Activated naive CD4-positive, alpha-beta T cell treated with anti-CD3 and anti-CD28 coated beads, Interleukin-2, amount 50 U/mL, for 24 hours (primary cell): ENCODE results near the gene PRKCE.

Experiments used
- H3K27ac Mint-ChIP-seq: one replicate; pipeline ENCODE4 v1.8.0; 2021; ENCODE audit warnings: mild to moderate bottlenecking, mixed read lengths
- H3K27me3 Mint-ChIP-seq: one replicate; pipeline ENCODE4 v1.8.0; 2021; ENCODE audit warnings: mixed read lengths
- H3K36me3 Mint-ChIP-seq: one replicate; pipeline ENCODE4 v1.8.0; 2021; ENCODE audit warnings: mixed read lengths
- H3K4me1 Mint-ChIP-seq: one replicate; pipeline ENCODE4 v1.8.0; 2021; ENCODE audit warnings: mixed read lengths
- H3K4me3 Mint-ChIP-seq: one replicate; pipeline ENCODE4 v1.8.0; 2021; ENCODE audit warnings: mild to moderate bottlenecking, mixed read lengths
- H3K9me3 Mint-ChIP-seq: one replicate; pipeline ENCODE4 v1.8.0; 2021; ENCODE audit warnings: mixed read lengths

PRKCE gene

GRCh38 chr2:46163804-46164528 is 512.5 kb downstream of the PRKCE start:
- Mint-ChIP-seq H3K4me1 (no peaks in the 10 kb centered on the region), H3K27me3 (no peaks in the 10 kb centered on the region), H3K36me3 (peaks cover 12% of the 10 kb centered on the region), H3K4me3 (no peak overlapping the region), H3K9me3 (no peaks in the 10 kb centered on the region), H3K27ac (no peak overlapping the region)

GRCh38 chr2:46164529-46165301 is 513.2 kb downstream of the PRKCE start:
- H3K4me1 Mint-ChIP-seq = no peaks in the 10 kb centered on the region
- no peak overlapping the region for H3K4me3 Mint-ChIP-seq
- no peaks in the 10 kb centered on the region for H3K9me3 Mint-ChIP-seq
- H3K36me3 Mint-ChIP-seq = peaks cover 9% of the 10 kb centered on the region
- H3K27ac Mint-ChIP-seq = no peak overlapping the region
- no peaks in the 10 kb centered on the region for H3K27me3 Mint-ChIP-seq

GRCh38 chr2:46165916-46166315 is 514.4 kb downstream of the PRKCE start:
- H3K27ac Mint-ChIP-seq = no peak overlapping the region
- no peaks in the 10 kb centered on the region for H3K27me3 Mint-ChIP-seq
- no peak overlapping the region for H3K4me3 Mint-ChIP-seq
- H3K36me3 Mint-ChIP-seq = peaks cover 8% of the 10 kb centered on the region
- no peaks in the 10 kb centered on the region for H3K9me3 Mint-ChIP-seq
- no peaks in the 10 kb centered on the region for H3K4me1 Mint-ChIP-seq

- Mint-ChIP-seq H3K4me3 (no peak overlapping the region), H3K9me3 (no peaks in the 10 kb centered on the region), H3K36me3 (peaks cover 8% of the 10 kb centered on the region), H3K27ac (no peak overlapping the region), H3K4me1 (no peaks in the 10 kb centered on the region), H3K27me3 (no peaks in the 10 kb centered on the region)
Observed at GRCh38 chr2:46167406-46167805, 515.9 kb downstream of the PRKCE start.

GRCh38 chr2:46167924-46168323 is 516.4 kb downstream of the PRKCE start:
- Mint-ChIP-seq H3K4me3 (no peak overlapping the region), H3K36me3 (peaks cover 5% of the 10 kb centered on the region)

GRCh38 chr2:46169467-46169866 is 518.0 kb downstream of the PRKCE start:
- Mint-ChIP-seq H3K9me3 (no peaks in the 10 kb centered on the region), H3K27me3 (no peaks in the 10 kb centered on the region), H3K27ac (no peak overlapping the region), H3K4me3 (no peak overlapping the region), H3K36me3 (peaks cover 4% of the 10 kb centered on the region), H3K4me1 (no peaks in the 10 kb centered on the region)

More at GRCh38 chr2:46167924-46168323, 516.4 kb downstream of the PRKCE start:
- H3K4me1 Mint-ChIP-seq = no peaks in the 10 kb centered on the region
- H3K9me3 Mint-ChIP-seq = no peaks in the 10 kb centered on the region
- H3K27me3 Mint-ChIP-seq = no peaks in the 10 kb centered on the region
- H3K27ac Mint-ChIP-seq = no peak overlapping the region

GRCh38 chr2:46170026-46170425 is 518.6 kb downstream of the PRKCE start:
- H3K27ac Mint-ChIP-seq = no peak overlapping the region
- H3K36me3 Mint-ChIP-seq = peaks cover 1% of the 10 kb centered on the region
- no peaks in the 10 kb centered on the region for H3K4me1 Mint-ChIP-seq
- H3K4me3 Mint-ChIP-seq = no peak overlapping the region
- no peaks in the 10 kb centered on the region for H3K9me3 Mint-ChIP-seq
- no peaks in the 10 kb centered on the region for H3K27me3 Mint-ChIP-seq

GRCh38 chr2:46170611-46171350 is 519.3 kb downstream of the PRKCE start:
- Mint-ChIP-seq H3K36me3 (no peaks in the 10 kb centered on the region), H3K4me3 (no peak overlapping the region), H3K9me3 (no peaks in the 10 kb centered on the region), H3K27me3 (no peaks in the 10 kb centered on the region), H3K4me1 (no peaks in the 10 kb centered on the region), H3K27ac (no peak overlapping the region)

- Mint-ChIP-seq H3K4me3 (no peak overlapping the region), H3K36me3 (no peaks in the 10 kb centered on the region), H3K27ac (no peak overlapping the region), H3K9me3 (no peaks in the 10 kb centered on the region), H3K4me1 (no peaks in the 10 kb centered on the region), H3K27me3 (no peaks in the 10 kb centered on the region)
Observed at GRCh38 chr2:46171411-46171953, 520.0 kb downstream of the PRKCE start.

- Mint-ChIP-seq H3K9me3 (no peaks in the 10 kb centered on the region), H3K27ac (no peak overlapping the region), H3K36me3 (no peaks in the 10 kb centered on the region), H3K4me3 (no peak overlapping the region), H3K4me1 (no peaks in the 10 kb centered on the region), H3K27me3 (no peaks in the 10 kb centered on the region)
Observed at GRCh38 chr2:46171996-46172546, 520.6 kb downstream of the PRKCE start.

- no peak overlapping the region for H3K27ac Mint-ChIP-seq
- H3K9me3 Mint-ChIP-seq = no peaks in the 10 kb centered on the region
- H3K4me1 Mint-ChIP-seq = no peaks in the 10 kb centered on the region
- no peak overlapping the region for H3K4me3 Mint-ChIP-seq
- no peaks in the 10 kb centered on the region for H3K36me3 Mint-ChIP-seq
- no peaks in the 10 kb centered on the region for H3K27me3 Mint-ChIP-seq
Observed at GRCh38 chr2:46173030-46173429, 521.6 kb downstream of the PRKCE start.

GRCh38 chr2:46173636-46174250 is 522.3 kb downstream of the PRKCE start:
- no peak overlapping the region for H3K4me3 Mint-ChIP-seq
- H3K9me3 Mint-ChIP-seq = no peaks in the 10 kb centered on the region
- H3K27me3 Mint-ChIP-seq = no peaks in the 10 kb centered on the region
- peaks cover 4% of the 10 kb centered on the region for H3K4me1 Mint-ChIP-seq
- H3K36me3 Mint-ChIP-seq = no peaks in the 10 kb centered on the region
- H3K27ac Mint-ChIP-seq = no peak overlapping the region

GRCh38 chr2:46174345-46175170 is 523.1 kb downstream of the PRKCE start:
- Mint-ChIP-seq H3K4me1 (peaks cover 12% of the 10 kb centered on the region), H3K27me3 (no peaks in the 10 kb centered on the region), H3K27ac (no peak overlapping the region), H3K9me3 (no peaks in the 10 kb centered on the region), H3K4me3 (no peak overlapping the region), H3K36me3 (no peaks in the 10 kb centered on the region)

- Mint-ChIP-seq H3K27ac (no peak overlapping the region), H3K4me3 (no peak overlapping the region), H3K36me3 (no peaks in the 10 kb centered on the region), H3K27me3 (no peaks in the 10 kb centered on the region), H3K4me1 (peaks cover 12% of the 10 kb centered on the region), H3K9me3 (no peaks in the 10 kb centered on the region)
Observed at GRCh38 chr2:46175419-46175818, 523.9 kb downstream of the PRKCE start.
